ENCODE results near the gene ANKRD11.

Gene ANKRD11

GRCh38 chr16:89507214-89507833, 17.0 kb upstream of the ANKRD11 start:
- no peak for DNase-seq (ENCODE audit: low read depth in 2 of 2)

- no peak for DNase-seq (ENCODE audit: low read depth in 2 of 2)
Measured at GRCh38 chr16:89506791-89507191, 16.4 kb upstream of the ANKRD11 start.

- DNase-seq (ENCODE audit: low read depth in 2 of 2) = no peak
Measured at GRCh38 chr16:89506113-89506504, 15.7 kb upstream of the ANKRD11 start.

GRCh38 chr16:89505204-89506112, 15.1 kb upstream of the ANKRD11 start:
- peak; percentile 76 to 83 for DNase-seq (ENCODE audit: low read depth in 2 of 2)

- DNase-seq (ENCODE audit: low read depth in 2 of 2) = no peak
Measured at GRCh38 chr16:89504091-89504490, 13.7 kb upstream of the ANKRD11 start.

GRCh38 chr16:89502081-89502843, 11.9 kb upstream of the ANKRD11 start:
- DNase-seq (ENCODE audit: low read depth in 2 of 2) = no peak

GRCh38 chr16:89499767-89500166, 9.4 kb upstream of the ANKRD11 start:
- DNase-seq (ENCODE audit: low read depth in 2 of 2) = no peak

- no peak for DNase-seq (ENCODE audit: low read depth in 2 of 2)
Measured at GRCh38 chr16:89498839-89499238, 8.5 kb upstream of the ANKRD11 start.

GRCh38 chr16:89495121-89495520, 4.8 kb upstream of the ANKRD11 start:
- no peak for DNase-seq (ENCODE audit: low read depth in 2 of 2)

GRCh38 chr16:89493776-89494175, 3.4 kb upstream of the ANKRD11 start:
- no peak for DNase-seq (ENCODE audit: low read depth in 2 of 2)

- DNase-seq (ENCODE audit: low read depth in 2 of 2) = no peak
Measured at GRCh38 chr16:89491974-89492687, 1.8 kb upstream of the ANKRD11 start.

- no peak for DNase-seq (ENCODE audit: low read depth in 2 of 2)
Measured at GRCh38 chr16:89491238-89491869, 993 bp upstream of the ANKRD11 start.

GRCh38 chr16:89489898-89490438, 393 bp downstream of the ANKRD11 start:
- DNase-seq (ENCODE audit: low read depth in 2 of 2) = no peak

GRCh38 chr16:89489040-89489897, 1.1 kb downstream of the ANKRD11 start:
- peak; percentile 64 to 68 for DNase-seq (ENCODE audit: low read depth in 2 of 2)

GRCh38 chr16:89485701-89486246, 4.6 kb downstream of the ANKRD11 start:
- DNase-seq (ENCODE audit: low read depth in 2 of 2) = no peak

GRCh38 chr16:89484923-89485679, 5.3 kb downstream of the ANKRD11 start:
- no peak for DNase-seq (ENCODE audit: low read depth in 2 of 2)

GRCh38 chr16:89484041-89484501, 6.3 kb downstream of the ANKRD11 start:
- DNase-seq (ENCODE audit: low read depth in 2 of 2) = no peak

GRCh38 chr16:89482817-89483205, 7.5 kb downstream of the ANKRD11 start:
- DNase-seq (ENCODE audit: low read depth in 2 of 2) = no peak
